Effector CD8-positive, alpha-beta T cell (primary cell): ENCODE data around the gene PRKG1.
"Not testable (repeated sequence)": the region's sequence is repeated elsewhere in the genome, so short reads cannot be mapped to it uniquely, and the experiment has no call there.

Source experiments
- DNase-seq: peaks from one replicate; lab custom pipeline; 2025; lab: John Stamatoyannopoulos, UW

Gene PRKG1

GRCh38 chr10:51427758-51428157 is 353.5 kb downstream of the PRKG1 start:
- no peak for DNase-seq

DNA sequence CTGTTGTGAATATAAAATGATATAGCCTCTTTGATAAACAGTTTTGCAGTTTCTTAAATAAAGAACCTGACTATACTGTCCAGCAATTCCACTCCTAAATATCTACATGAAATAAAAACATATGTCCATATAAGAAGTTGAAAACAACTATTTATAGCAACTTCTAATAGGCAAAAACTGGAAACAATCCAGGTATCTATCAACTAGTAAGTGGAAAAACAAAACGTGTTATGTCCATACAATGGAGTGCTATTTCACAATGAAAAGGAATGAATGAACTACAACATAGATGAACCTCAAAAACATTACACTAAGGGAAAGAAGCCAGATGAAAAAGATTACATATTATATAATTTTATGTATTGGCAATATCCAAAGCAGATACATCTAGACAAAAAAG is 356.2 kb downstream of the PRKG1 start:
- no peak for DNase-seq

GRCh38 chr10:51433949-51434475 is 359.7 kb downstream of the PRKG1 start:
- DNase-seq, result no peak

GRCh38 chr10:51436805-51437204 is 362.5 kb downstream of the PRKG1 start:
- DNase-seq, result no peak

- no peak for DNase-seq
Measured at GRCh38 chr10:51439645-51440044, 365.4 kb downstream of the PRKG1 start.

DNA sequence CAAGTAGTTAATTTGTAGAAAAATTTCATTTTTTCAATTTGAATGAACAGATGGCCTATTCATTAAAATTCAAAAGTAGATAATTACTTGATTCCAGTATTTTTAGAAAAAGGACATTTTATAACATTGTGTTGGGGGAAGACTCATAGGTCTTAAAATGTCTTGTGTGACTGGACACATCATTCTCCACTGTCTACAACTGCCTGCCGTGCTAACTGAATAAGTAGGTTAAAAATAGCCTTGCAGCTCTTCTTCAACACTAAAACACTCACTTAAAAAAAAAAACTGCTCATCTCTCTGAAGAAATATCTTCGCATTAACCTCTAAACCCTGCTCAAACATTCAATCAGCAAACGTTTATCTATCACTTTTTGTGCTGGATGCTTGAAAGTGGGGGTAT is 371.3 kb downstream of the PRKG1 start:
- no peak for DNase-seq

GRCh38 chr10:51447119-51447518 is 372.8 kb downstream of the PRKG1 start:
- DNase-seq, result no peak

GRCh38 chr10:51455762-51456161 is 381.5 kb downstream of the PRKG1 start:
- DNase-seq, result not testable (repeated sequence)

DNA sequence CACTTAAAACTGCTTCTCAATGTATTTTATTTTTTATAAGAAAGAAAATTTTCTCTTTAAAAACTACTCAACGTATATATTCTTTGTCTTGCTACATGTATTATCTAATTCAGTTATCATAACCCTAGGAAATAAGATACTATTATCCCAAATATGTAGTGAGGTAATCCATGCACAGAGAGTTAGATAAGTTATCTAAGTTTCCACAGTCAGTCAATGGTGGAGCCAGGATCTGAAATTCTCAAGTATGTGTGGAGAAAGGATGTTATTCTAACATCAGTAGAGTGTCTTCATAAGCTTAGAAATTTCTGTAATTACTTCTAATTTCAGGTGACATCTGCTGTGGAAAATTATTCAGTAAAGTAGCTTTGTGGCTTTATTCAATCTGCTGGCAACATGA is 385.2 kb downstream of the PRKG1 start:
- DNase-seq, result no peak

DNA sequence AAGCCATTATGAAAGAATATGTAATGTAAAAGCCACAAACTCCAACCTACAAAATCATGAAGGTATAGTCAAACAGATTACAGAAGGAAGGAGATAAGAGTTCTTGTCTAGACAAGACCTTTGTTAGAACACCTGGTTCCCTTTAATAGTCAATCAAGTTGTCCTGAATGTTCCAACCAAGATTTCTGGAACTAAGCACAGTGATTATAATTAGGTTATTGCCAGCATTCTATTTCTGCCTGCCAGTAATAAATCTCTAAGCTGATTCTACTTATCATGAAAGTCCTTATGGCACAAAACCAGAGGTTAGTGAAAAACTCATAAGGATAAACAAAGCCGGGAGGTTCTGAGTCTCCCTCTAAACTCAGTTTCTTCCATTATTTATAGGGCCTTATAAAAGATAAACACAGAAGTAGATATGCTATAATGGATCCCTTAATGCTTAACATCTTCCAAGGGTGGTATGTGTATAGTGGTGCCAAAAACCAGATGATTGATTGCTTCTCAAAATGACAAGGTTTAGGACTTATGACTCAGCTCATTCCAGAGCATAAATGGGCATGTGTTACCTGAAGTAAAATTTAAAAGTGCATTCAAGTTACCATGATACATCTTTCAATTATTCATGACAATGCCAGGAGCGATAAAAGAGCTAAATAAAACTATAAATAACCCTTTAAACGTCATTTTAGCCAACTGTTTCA is 387.9 kb downstream of the PRKG1 start:
- no peak for DNase-seq

DNA sequence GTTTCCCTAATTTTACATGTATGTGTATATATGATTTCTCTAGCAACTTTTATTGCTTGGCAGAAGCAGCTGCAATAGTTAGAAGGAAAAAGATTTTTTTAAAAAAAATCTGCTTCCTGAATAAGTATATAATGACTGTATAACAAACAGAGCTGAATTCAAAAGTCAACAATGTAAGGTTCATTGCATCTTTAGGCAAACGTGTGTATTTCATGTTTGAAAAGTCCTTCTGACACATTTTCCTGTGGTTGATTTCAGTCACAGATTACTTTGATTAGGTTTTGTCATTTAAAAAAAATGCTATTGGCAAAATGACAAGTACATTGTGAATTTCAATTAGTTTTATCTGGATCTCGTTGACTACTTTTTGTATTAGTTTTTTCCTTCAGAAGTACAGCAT is 394.1 kb downstream of the PRKG1 start:
- no peak for DNase-seq

DNA sequence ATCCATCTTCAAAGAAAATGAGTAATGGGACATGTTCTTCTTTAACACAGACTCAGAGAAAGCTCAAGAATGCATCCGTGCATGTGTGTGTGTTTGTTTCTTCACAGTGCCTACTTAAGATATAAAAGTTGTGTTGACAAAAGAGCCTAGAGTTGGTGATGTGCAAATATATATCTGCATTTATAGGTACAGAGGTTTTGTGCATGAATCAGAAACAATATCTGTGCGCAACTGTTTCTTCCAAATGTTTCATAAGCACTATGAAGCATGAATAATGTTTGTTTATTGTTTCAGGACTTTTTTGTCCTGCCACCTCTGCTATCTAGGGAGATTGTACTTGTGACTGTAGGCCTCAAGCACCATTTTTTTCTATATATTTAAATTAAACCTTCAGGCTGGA is 395.4 kb downstream of the PRKG1 start:
- DNase-seq, result no peak

DNA sequence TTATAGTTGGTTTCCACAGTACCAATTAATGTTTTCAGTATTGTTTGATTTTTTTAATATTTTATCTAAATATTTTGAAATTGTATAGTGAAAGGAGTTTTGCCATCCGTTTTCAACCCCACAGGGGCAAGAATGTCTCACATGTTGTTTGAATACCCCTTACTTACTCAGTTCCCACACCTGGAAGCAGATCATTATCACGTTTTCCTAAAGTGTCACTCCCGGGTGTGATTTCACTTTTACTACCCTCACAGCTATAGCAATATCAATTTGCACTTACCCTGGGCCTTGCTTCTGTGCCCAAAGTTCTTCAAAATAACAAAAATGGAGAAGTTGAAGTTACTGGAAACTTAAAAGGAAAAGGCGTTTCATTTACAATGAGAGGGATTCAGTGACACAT is 397.0 kb downstream of the PRKG1 start:
- DNase-seq, result no peak

DNA sequence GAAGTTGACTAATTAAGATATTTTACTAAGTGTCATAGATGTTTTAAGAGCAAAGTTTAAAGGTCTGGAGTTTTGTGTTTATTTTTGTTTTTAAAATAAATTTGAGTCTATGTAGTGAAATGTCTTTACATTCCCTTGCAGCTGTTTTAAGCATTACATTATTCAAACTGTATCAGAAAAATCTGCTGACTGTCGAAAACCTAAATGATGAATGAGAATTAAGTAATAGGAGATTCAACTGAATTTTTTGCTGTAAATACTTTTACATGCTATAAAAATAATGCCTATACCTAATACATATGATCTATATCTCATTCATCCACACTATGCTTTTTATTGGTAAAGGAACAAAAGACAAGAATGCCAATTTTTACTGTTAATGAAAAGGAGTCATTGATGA is 397.9 kb downstream of the PRKG1 start:
- DNase-seq, result no peak

GRCh38 chr10:51479711-51480110 is 405.4 kb downstream of the PRKG1 start:
- no peak for DNase-seq

GRCh38 chr10:51485668-51486067 is 411.4 kb downstream of the PRKG1 start:
- no peak for DNase-seq

- no peak for DNase-seq
Measured at GRCh38 chr10:51487576-51487975, 413.3 kb downstream of the PRKG1 start.

DNA sequence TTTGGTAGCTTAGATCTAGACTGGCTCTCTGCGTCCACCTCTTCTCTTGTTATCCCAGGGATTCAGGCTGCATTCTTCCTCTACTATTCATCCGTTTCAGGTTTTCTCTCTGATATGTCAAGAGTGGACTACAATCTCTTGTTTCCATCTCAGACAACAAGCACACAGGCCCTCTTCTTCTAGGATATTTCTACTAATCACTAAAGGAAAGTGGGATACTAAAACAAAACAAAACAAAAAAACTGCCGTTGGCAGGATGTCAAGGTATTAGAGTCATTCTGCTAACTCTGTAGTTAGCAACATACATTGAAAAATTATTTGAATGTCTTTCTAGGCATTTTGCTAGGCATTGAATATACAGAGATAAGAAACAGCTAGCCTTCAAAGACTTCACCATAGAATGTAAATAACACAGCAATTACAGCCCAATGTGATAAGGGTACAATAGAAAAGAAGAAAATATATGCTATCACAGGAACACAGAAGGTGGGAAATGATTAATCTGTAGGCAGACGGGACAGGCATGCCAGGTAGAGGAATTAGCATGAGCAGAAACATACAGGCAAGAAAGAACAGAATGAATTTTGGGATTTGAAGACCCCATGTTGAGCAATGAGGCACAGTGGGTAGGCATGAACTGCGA is 414.6 kb downstream of the PRKG1 start:
- DNase-seq, result no peak

DNA sequence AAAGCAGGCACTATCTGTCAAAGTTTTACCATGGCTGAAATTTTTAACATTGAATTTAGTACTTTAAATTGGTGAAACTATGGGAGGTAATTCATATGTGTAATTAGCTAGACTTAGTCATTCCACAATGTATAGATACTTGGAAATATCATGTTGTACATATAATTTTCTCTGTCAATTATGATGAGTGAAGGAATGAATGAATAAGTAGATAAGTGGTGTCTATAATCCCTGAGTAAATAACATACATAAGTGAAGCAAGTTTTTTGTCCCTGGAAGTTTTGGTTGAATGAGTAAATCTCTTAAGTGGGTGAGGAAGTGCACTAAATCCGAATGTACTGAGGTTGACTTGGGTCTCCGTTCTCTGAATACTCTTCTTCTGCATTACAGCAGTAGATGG is 424.1 kb downstream of the PRKG1 start:
- DNase-seq, result no peak

- DNase-seq, result no peak
Measured at GRCh38 chr10:51501396-51501795, 427.1 kb downstream of the PRKG1 start.

- no peak for DNase-seq
Measured at GRCh38 chr10:51502124-51502523, 427.8 kb downstream of the PRKG1 start.

DNA sequence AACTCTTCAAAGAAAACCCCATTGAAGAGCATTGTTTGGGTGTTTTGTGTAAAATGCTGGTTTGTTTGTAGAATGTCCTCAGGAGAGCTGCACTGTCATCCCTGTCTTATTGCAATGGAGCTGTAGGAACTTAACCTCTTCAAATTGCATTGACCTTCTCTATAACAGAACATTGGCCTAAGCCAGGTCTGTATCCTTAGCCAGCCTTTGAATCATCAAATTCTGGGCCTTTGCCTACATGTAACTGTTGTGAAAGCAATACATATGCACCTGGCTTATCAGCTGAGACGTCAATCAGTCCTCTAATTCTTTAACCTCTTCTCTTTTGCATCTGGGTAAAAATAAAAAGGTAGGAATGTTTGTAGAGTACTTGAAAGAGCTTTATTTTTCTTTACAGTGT is 429.1 kb downstream of the PRKG1 start:
- DNase-seq, result no peak

DNA sequence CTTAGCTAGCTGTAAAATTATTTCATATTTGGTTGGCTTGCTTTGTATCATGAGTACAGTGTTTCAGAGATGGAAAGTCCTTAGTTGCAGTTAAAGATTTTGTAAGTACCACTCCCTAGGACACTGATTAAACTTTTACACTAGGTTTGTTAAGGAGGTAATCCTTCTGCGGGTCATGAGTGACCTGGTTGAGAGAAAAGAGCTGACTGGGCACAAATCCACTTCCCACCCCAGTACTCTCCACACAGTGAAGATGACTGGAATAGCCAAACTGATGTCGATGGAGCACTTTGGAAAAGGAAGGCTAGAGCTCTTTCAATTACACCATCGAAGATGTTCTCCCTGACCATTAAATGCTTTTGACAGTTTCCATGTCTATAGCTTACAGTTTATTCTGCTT is 433.2 kb downstream of the PRKG1 start:
- DNase-seq, result no peak

DNA sequence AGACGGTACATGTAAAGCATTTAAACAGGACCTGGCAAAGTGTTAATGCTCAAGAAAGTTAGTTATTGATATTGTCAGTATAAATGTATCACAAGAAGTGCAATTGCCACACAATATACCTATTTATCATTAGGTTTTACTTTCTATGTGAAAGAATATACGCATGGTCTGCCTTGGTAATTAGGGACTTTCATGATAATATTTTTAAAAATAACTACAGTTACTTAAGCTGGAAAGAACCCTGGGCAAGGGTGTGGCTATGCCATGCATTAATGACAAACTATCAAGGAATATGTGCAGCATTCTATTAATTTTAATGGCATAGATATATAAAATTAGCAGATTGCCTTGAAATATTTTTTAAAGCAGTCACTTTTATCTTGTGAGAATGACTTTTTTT is 433.9 kb downstream of the PRKG1 start:
- DNase-seq, result no peak
